Measurements from ENCODE around the gene LHX4. TPM values are rescaled to one million over a fixed set of nuclear protein-coding genes. Genes with fewer than 3 reads are reported as not detected.

Gene LHX4
- total RNA-seq, 1 donor from 2014 or later: 0.36 TPM

GRCh38 chr1:180228648-180229482 is 1.2 kb upstream of the LHX4 start:
- FAIRE-seq (no peak), DNase-seq (ENCODE audit: low read depth) (no peak)
- Mint-ChIP-seq H3K36me3 (ENCODE audit: low read depth, unreplicated experiment) (no peaks in the 10 kb centered on the region), H3K27me3 (ENCODE audit: low read depth, unreplicated experiment) (peaks cover 69% of the 10 kb centered on the region), H3K4me3 (ENCODE audit: unreplicated experiment) (peak overlapping the region; percentile 68), H3K4me1 (ENCODE audit: low read depth, unreplicated experiment) (no peaks in the 10 kb centered on the region), H3K27ac (ENCODE audit: unreplicated experiment) (peak overlapping the region; percentile 84), H3K9me3 (ENCODE audit: unreplicated experiment) (peaks cover 3% of the 10 kb centered on the region)
- Histone ChIP-seq H3K9me3 (ENCODE audit: insufficient read depth, low read depth, low read length) (no peaks in the 10 kb centered on the region), H3K79me2 (ENCODE audit: insufficient read depth, low read length) (no peaks in the 10 kb centered on the region), H3K4me3 (ENCODE audit: insufficient read depth, low read depth, low read length) (peak overlapping the region; percentile 57), H3K27ac (ENCODE audit: low read depth, low read length) (no peak overlapping the region), H3K27me3 (ENCODE audit: insufficient read depth, low read length) (peaks cover 88% of the 10 kb centered on the region), H3K4me1 (ENCODE audit: insufficient read depth, low read length) (peaks cover 18% of the 10 kb centered on the region), H2AFZ (ENCODE audit: low read depth, low read length) (peak overlapping the region; percentile 83), H3K36me3 (ENCODE audit: insufficient read depth, low read length) (no peaks in the 10 kb centered on the region), H4K20me1 (ENCODE audit: insufficient read depth, low read length) (peaks cover 19% of the 10 kb centered on the region), H3K4me2 (ENCODE audit: low read length) (peak overlapping the region; percentile 95), H3K9ac (ENCODE audit: low read length) (peak overlapping the region; percentile 38)
- peak; percentile 88 for TF ChIP-seq EZH2 (IDR thresholded peaks at IDR 0.05; ENCODE audit: insufficient read depth, low read length)
- TF ChIP-seq CTCF (IDR thresholded peaks at IDR 0.05; ENCODE audit: insufficient read depth, low read depth, low read length): no peak

- FAIRE-seq (no peak), DNase-seq (ENCODE audit: low read depth) (no peak)
- Mint-ChIP-seq H3K9me3 (ENCODE audit: unreplicated experiment) (peaks cover 3% of the 10 kb centered on the region), H3K27ac (ENCODE audit: unreplicated experiment) (no peak overlapping the region), H3K4me1 (ENCODE audit: low read depth, unreplicated experiment) (peaks cover 2% of the 10 kb centered on the region), H3K27me3 (ENCODE audit: low read depth, unreplicated experiment) (peaks cover 67% of the 10 kb centered on the region), H3K4me3 (ENCODE audit: unreplicated experiment) (peak overlapping the region; percentile 68), H3K36me3 (ENCODE audit: low read depth, unreplicated experiment) (peaks cover 2% of the 10 kb centered on the region)
- Histone ChIP-seq H4K20me1 (ENCODE audit: insufficient read depth, low read length) (peaks cover 26% of the 10 kb centered on the region), H3K4me2 (ENCODE audit: low read length) (peak overlapping the region; percentile 95), H3K9me3 (ENCODE audit: insufficient read depth, low read depth, low read length) (no peaks in the 10 kb centered on the region), H3K79me2 (ENCODE audit: insufficient read depth, low read length) (no peaks in the 10 kb centered on the region), H2AFZ (ENCODE audit: low read depth, low read length) (peak overlapping the region; percentile 69), H3K27me3 (ENCODE audit: insufficient read depth, low read length) (peaks cover 89% of the 10 kb centered on the region), H3K36me3 (ENCODE audit: insufficient read depth, low read length) (no peaks in the 10 kb centered on the region), H3K4me1 (ENCODE audit: insufficient read depth, low read length) (peaks cover 18% of the 10 kb centered on the region), H3K27ac (ENCODE audit: low read depth, low read length) (no peak overlapping the region), H3K4me3 (ENCODE audit: insufficient read depth, low read depth, low read length) (peak overlapping the region; percentile 57), H3K9ac (ENCODE audit: low read length) (peak overlapping the region; percentile 41)
- no peak for TF ChIP-seq EZH2 (IDR thresholded peaks at IDR 0.05; ENCODE audit: insufficient read depth, low read length)
- TF ChIP-seq CTCF (IDR thresholded peaks at IDR 0.05; ENCODE audit: insufficient read depth, low read depth, low read length): no peak
These were observed 339 bp downstream of the LHX4 start for GRCh38 chr1:180230416-180230790.

Data from astrocyte (in vitro differentiated cells and primary cell).